Measurements from ENCODE around the gene DDA1. TPM values are rescaled to one million over a fixed set of nuclear protein-coding genes. Genes with fewer than 3 reads are reported as not detected.

Gene DDA1
- total and polyA plus RNA-seq, 2 of the 13 experiments (the other 11 are each of a cell fraction or from before 2014, with no cell fraction given): 24.5 to 26.0 TPM

DNA sequence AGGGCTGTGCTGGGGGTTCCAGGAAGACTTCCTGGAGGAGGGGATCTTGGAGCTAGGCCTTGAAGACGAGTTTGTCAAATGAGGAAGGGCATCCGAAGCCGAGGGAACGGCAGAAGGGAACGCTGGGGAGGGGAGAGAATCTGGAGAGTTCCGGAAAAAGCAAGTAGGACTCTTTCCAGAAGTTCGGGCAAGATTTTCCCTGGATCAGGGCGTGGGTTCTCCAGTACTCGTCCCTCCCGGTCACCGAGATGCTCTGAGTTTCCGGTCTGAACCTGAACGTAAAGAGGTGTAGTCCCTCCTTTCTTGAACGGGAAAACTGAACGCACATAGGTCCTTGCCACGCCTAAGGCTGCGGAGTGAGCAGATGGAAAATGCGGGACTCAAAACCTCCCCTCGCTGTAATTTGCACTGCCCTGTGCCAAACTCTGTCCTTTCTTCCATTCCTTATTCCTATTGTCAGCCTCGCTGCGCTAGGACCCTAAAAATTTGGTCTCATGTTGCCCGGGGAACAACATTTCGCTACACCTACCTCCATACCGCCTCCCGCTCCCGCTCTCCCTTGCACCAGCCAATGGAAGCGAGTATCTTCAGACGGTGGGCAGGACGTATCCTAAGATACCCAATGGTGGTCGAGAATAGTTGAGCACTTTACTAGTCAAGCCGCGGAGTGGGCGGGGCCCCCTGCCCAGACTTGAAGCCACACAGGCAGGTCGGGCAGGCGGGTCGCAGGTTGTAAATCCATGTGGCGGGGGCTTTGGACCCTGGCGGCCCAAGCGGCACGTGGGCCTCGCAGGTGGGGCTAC lies 27.7 kb downstream of the DDA1 start, which contains the start of gene GTPBP3 (continued):
- TF ChIP-seq, protein P1, sequence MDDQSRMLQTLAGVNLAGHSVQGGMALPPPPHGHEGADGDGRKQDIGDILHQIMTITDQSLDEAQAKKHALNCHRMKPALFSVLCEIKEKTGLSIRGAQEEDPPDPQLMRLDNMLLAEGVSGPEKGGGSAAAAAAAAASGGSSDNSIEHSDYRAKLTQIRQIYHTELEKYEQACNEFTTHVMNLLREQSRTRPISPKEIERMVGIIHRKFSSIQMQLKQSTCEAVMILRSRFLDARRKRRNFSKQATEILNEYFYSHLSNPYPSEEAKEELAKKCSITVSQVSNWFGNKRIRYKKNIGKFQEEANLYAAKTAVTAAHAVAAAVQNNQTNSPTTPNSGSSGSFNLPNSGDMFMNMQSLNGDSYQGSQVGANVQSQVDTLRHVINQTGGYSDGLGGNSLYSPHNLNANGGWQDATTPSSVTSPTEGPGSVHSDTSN (CRISPR knock-in tag; IDR thresholded peaks at IDR 0.05; ENCODE audit: borderline replicate concordance): no peak
- TF ChIP-seq TOE1 (CRISPR knock-in tag; IDR thresholded peaks at IDR 0.05): no peak
- TF ChIP-seq, protein P2, sequence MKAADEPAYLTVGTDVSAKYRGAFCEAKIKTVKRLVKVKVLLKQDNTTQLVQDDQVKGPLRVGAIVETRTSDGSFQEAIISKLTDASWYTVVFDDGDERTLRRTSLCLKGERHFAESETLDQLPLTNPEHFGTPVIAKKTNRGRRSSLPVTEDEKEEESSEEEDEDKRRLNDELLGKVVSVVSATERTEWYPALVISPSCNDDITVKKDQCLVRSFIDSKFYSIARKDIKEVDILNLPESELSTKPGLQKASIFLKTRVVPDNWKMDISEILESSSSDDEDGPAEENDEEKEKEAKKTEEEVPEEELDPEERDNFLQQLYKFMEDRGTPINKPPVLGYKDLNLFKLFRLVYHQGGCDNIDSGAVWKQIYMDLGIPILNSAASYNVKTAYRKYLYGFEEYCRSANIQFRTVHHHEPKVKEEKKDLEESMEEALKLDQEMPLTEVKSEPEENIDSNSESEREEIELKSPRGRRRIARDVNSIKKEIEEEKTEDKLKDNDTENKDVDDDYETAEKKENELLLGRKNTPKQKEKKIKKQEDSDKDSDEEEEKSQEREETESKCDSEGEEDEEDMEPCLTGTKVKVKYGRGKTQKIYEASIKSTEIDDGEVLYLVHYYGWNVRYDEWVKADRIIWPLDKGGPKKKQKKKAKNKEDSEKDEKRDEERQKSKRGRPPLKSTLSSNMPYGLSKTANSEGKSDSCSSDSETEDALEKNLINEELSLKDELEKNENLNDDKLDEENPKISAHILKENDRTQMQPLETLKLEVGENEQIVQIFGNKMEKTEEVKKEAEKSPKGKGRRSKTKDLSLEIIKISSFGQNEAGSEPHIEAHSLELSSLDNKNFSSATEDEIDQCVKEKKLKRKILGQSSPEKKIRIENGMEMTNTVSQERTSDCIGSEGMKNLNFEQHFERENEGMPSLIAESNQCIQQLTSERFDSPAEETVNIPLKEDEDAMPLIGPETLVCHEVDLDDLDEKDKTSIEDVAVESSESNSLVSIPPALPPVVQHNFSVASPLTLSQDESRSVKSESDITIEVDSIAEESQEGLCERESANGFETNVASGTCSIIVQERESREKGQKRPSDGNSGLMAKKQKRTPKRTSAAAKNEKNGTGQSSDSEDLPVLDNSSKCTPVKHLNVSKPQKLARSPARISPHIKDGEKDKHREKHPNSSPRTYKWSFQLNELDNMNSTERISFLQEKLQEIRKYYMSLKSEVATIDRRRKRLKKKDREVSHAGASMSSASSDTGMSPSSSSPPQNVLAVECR (CRISPR knock-in tag; IDR thresholded peaks at IDR 0.05; ENCODE audit: borderline replicate concordance): peak; percentile 76; the same call in 1 of the 2 replicates
- no peak for TF ChIP-seq FOXA1 (IDR thresholded peaks at IDR 0.05)
- peak; percentile 16; the same call in 1 of the 2 replicates for TF ChIP-seq FOXA1 (CRISPR knock-in tag; IDR thresholded peaks at IDR 0.05)
- TF ChIP-seq, protein P3, sequence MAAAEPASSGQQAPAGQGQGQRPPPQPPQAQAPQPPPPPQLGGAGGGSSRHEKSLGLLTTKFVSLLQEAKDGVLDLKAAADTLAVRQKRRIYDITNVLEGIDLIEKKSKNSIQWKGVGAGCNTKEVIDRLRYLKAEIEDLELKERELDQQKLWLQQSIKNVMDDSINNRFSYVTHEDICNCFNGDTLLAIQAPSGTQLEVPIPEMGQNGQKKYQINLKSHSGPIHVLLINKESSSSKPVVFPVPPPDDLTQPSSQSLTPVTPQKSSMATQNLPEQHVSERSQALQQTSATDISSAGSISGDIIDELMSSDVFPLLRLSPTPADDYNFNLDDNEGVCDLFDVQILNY (CRISPR knock-in tag; conservative IDR thresholded peaks at IDR 0.05): peak; percentile 91
- TF ChIP-seq, protein P4, sequence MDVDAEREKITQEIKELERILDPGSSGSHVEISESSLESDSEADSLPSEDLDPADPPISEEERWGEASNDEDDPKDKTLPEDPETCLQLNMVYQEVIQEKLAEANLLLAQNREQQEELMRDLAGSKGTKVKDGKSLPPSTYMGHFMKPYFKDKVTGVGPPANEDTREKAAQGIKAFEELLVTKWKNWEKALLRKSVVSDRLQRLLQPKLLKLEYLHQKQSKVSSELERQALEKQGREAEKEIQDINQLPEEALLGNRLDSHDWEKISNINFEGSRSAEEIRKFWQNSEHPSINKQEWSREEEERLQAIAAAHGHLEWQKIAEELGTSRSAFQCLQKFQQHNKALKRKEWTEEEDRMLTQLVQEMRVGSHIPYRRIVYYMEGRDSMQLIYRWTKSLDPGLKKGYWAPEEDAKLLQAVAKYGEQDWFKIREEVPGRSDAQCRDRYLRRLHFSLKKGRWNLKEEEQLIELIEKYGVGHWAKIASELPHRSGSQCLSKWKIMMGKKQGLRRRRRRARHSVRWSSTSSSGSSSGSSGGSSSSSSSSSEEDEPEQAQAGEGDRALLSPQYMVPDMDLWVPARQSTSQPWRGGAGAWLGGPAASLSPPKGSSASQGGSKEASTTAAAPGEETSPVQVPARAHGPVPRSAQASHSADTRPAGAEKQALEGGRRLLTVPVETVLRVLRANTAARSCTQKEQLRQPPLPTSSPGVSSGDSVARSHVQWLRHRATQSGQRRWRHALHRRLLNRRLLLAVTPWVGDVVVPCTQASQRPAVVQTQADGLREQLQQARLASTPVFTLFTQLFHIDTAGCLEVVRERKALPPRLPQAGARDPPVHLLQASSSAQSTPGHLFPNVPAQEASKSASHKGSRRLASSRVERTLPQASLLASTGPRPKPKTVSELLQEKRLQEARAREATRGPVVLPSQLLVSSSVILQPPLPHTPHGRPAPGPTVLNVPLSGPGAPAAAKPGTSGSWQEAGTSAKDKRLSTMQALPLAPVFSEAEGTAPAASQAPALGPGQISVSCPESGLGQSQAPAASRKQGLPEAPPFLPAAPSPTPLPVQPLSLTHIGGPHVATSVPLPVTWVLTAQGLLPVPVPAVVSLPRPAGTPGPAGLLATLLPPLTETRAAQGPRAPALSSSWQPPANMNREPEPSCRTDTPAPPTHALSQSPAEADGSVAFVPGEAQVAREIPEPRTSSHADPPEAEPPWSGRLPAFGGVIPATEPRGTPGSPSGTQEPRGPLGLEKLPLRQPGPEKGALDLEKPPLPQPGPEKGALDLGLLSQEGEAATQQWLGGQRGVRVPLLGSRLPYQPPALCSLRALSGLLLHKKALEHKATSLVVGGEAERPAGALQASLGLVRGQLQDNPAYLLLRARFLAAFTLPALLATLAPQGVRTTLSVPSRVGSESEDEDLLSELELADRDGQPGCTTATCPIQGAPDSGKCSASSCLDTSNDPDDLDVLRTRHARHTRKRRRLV (CRISPR knock-in tag; IDR thresholded peaks at IDR 0.05): no peak
- TF ChIP-seq CC2D1A (CRISPR knock-in tag; IDR thresholded peaks at IDR 0.05): no peak
- no peak for TF ChIP-seq ZNF510 (CRISPR knock-in tag; IDR thresholded peaks at IDR 0.05; ENCODE audit: low read depth)
- TF ChIP-seq AHR (CRISPR knock-in tag; IDR thresholded peaks at IDR 0.05): no peak
- TF ChIP-seq RFXAP (CRISPR knock-in tag; IDR thresholded peaks at IDR 0.05; ENCODE audit: borderline replicate concordance): peak; percentile 80; the same call in 1 of the 2 replicates
- 0 out of 2 replicates have a peak, but pooled peaks have one; percentile 1 for TF ChIP-seq SMAD3 (CRISPR knock-in tag; IDR thresholded peaks at IDR 0.05)
- TF ChIP-seq, protein P5, sequence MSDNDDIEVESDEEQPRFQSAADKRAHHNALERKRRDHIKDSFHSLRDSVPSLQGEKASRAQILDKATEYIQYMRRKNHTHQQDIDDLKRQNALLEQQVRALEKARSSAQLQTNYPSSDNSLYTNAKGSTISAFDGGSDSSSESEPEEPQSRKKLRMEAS (IDR thresholded peaks at IDR 0.05): peak; percentile 98
- TF ChIP-seq, protein P6, sequence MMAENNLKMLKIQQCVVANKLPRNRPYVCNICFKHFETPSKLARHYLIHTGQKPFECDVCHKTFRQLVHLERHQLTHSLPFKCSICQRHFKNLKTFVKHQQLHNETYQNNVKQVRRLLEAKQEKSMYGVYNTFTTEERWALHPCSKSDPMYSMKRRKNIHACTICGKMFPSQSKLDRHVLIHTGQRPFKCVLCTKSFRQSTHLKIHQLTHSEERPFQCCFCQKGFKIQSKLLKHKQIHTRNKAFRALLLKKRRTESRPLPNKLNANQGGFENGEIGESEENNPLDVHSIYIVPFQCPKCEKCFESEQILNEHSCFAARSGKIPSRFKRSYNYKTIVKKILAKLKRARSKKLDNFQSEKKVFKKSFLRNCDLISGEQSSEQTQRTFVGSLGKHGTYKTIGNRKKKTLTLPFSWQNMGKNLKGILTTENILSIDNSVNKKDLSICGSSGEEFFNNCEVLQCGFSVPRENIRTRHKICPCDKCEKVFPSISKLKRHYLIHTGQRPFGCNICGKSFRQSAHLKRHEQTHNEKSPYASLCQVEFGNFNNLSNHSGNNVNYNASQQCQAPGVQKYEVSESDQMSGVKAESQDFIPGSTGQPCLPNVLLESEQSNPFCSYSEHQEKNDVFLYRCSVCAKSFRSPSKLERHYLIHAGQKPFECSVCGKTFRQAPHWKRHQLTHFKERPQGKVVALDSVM (CRISPR knock-in tag; IDR thresholded peaks at IDR 0.05): no peak
- no peak for TF ChIP-seq GTF3A (CRISPR knock-in tag; conservative IDR thresholded peaks at IDR 0.05)
